HG03139 (cell line): ENCODE results near the gene ISYNA1.

Experiments used
- ATAC-seq: cut with Tn5 transposase; IDR thresholded peaks from one replicate; pipeline ENCODE4 v1.9.1; 2021; ENCODE audit not compliant: unreplicated experiment

ISYNA1 gene

DNA sequence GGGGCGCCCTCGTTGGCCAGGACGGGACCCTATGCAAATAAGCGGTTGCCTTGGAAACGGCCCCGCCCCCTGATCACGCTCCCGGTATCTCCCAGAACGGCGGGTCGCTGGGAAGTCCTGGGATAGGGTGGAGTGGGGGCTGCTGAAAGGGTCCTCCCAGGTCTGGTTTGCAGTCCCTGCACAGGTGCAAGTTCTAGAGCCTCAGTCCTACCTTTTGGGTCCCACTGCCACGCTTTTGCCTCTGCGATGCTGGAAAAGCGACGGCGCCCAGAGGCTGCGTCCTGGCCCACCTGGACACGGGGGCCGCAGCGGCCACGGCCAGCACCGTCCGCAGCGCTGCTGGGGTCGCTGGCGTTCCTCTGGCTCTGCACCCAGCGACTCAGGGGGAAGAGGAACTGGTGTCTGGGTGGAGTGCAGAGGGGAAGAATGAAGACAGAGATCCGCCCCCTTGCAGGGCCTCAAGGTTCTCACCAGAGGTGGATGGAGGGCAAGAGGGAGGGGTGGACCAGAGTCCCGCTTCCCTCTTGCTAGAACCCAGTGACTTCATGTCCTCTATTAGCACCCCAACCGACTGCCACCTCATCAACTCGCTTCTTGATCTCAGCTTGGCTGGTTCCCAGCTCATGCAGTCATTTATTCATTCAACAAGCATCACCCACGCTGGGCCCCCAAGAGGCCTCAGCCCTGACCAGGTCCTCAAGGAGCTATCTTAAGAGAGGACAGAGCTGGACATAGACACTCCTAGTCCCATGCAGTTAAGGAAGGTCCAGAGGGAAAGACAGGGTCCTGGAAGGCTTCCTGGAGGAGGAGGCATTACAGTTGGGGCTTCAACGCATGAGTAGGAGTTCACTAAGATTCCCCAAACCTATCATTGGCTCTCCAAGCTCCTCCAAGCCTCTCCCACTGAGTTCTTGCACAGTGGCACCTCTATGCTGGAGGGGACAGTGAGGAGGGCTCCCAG is 40.4 kb downstream of the ISYNA1 start, which contains the start of gene LRRC25:
LRRC25 (minus strand) TSS at position 381 of the 961 bp plus-strand sequence. CDS start 659 bp downstream, outside the sequence.
- ATAC-seq, result no peak

DNA sequence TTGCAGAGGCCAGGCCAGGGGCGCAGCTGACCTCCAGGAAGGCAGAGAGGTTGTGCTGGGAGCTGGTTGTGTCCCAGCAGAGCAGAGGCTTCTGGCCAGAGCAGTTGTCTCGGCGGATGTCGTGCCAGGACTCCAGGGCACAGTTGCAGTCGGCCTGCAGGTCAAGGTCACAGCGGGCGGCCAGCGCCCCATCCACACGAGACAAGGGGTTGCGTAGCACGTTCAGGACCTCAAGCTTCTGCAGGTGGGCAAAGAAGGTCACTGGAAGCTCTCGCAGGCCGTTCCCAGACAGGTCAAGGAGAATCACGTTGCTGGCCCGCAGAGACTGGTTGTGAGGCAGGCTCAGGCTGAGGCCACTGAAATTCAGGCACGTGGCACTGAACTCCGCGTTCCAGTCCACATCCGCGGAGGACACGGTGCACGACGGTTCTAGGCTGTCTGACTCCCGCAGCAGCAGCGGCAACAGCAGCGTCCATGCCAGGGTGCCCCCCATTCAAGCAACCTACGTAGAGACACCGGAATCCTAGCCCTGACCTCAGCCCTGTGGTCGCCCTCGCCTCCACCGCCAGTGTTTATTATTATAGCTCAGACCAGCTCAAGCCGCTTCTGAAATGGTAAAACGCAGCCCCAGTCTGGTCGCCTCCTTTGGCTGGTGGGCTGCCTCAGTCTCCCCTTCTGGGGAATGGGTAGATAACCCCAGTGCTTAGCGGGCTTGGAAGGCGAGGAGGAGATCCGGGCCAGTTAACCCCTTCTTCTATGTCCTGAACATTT is 41.3 kb downstream of the ISYNA1 start:
- no peak for ATAC-seq

GRCh38 chr19:18393836-18394235 is 44.1 kb downstream of the ISYNA1 start:
- no peak for ATAC-seq

DNA sequence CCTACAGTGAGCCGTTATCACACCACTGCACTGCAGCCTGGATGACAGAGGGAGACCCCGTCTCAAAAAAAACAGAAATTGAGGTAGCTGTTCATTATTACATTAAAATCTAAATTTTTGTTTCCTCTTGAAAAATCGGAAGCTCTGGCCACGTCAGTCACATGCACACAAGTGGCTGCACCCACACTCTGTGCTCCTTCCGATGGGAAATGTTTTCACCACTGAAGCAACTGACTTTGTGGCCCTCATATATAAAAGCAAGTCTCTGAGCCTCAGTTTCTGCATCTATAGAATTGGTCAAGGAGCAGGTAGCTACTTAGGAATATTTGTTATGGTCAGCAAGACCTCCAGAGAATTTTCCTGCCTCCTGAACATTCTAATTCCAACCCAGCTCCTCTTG is 45.0 kb downstream of the ISYNA1 start:
- no peak for ATAC-seq

DNA sequence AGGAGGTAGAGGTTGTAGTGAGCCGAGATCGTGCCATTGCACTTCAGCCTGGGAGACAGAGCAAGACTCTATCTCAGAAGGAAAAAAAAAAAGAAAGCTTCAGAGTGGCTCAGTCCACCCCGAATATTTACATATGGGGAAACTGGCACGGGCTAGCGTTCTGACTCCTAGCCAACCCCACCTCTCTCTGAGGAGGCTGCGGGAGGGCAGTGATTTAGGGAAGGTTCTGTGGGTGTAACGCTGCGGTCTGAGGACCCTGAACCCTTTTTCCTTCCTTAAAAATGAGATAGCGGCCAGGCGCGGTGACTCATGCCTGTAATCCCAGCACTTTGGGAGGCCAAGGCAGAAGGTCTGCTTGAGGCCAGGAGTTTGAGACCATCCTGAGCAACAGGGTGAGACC is 45.5 kb downstream of the ISYNA1 start:
- no peak for ATAC-seq

DNA sequence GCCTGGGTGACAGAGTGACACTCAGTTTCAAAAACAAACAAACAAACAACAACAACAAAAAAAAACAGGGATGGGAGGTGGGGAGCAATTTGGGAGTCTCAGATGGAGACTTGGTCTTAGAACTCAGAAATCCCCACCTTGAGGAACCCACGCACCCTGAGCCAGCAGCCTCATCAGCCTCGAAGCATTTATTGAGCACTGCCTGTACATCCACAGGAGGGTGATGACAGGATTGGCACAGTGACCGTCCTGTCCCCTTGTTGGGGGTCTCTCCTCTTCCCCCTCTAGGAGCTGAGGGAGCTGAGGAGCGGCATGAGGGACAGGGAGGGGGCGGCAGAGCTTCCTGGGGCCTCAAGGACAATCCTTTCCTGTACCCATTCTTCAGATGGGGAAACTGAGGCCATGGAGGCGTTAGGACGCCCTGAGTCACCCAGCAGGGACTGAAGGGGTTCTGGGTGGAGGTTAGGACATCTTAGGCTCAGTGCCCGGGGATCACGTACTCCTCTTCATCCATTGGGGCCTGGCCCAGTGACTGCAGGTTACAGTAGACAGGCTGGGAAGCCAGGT is 46.3 kb downstream of the ISYNA1 start:
- ATAC-seq, result no peak

DNA sequence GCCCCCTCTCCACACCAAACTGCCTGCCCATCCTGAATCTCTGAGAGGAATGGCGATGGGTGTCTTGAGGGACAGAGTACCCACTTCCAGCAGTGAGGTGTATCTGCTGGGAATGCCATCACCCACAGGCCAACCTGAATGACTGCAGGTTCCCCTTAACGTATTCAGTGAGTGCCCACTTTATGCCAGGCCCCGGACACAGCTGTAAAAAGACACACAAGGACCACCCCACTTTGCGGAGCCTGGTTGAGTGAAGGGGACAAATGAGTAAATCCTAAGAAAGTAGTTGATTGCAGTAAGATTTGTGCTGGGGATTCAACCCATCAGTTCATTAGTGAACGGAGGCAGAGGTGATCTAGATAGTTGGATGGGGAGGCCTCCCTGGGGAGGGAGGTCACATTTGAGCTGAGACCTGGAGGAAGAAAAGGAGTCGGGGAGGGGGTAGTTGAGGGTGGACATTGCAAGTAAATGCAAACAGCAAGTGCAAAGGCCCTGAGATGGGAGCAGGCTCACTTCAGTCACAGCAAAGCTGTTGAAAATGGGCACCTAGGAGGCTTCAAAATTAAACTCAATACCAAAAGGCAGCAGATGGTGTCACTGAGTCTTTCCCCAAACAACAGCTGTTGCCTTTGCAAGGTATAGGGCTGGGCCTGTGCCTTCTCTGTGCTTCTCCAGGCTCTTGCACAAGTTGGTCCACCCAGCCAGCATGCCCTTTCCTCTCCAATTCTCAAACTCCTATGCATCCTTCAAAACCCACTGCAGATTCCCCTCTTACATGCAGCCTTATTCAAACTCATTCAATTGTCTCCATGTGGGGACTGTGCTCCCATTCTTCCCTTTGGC is 47.6 kb downstream of the ISYNA1 start:
- ATAC-seq, result no peak

DNA sequence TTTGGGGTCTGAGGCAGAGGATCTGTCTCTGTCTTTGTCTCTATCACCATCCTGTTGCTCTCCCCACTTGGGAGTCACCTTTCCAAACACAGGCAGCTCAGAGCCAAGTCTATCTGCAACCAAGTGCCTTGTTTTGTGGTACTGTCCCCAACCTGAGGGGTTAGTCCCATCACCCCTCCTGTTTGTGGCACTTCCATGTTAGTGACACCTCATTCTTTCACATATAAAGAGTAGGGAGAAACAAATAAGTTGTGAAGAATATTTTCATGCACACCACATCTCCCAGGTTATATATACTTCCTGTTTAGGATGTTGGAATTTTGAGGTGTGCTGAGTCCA is 48.2 kb downstream of the ISYNA1 start:
- no peak for ATAC-seq

DNA sequence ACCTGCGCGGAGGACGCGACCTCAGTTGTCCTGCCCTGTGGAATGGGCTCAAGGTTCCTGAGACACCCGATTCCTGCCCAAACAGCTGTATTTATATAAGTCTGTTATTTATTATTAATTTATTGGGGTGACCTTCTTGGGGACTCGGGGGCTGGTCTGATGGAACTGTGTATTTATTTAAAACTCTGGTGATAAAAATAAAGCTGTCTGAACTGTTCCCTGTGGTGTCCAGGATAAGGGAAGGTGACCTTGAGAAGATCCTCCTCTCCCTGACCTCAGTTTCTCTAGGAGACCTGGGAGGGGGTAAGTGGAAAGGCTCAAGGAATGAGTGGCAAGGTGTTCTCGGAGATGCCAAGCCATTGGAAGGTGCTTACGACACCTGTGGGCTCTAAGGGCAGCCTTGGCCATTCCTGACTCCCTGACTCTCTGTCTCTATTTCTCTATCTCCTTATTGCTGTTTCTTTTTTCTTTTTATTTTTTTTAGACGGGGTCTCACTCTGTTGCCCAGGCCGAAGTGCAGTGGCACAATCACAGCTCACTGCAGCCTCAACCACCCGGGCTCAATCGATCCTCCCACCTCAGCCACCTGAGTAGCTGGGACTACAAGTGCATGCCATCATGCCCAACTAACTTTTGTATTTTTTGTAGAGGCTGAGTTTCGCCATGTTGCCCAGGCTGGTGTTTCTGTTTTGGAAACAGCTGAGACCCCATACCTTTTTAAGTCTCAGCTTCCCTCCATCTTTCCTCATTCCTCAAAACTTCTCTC is 48.8 kb downstream of the ISYNA1 start:
- no peak for ATAC-seq

GRCh38 chr19:18388100-18388959 is 49.6 kb downstream of the ISYNA1 start:
- ATAC-seq, result peak; percentile 65

DNA sequence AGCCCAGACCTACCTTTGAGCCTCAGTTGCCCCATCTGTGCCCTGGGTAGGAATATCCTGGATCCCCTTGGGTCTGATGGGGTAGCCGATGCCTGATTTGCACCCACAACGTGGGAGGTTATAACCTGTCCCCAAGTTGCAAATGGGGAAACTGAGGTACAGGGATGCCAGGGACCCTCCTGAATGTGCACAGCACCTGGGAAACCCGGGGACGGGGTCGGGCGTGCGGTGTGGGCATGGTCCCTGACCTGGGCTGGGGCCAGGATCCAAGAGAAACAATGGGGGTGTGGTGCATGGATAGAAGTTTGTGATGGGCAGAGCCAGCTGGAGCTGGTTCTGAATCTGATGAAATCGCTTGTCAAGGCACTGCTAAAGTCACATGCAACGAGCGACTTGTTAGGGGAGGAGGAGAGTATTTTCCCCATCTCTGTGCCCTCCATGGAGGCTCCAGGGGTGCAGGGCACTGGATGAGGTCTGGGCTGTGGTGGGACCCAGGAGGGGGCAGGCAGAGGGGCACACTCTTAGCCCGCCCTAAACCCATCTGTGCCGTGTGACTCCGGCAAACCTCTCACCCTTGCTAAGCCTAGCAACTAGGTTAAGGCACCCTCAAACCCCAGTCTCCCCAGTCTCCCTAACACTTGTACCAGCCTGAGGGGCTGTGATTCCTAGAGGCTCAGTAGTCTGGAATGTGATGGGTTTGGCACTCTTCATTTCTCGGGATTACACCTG is 51.2 kb downstream of the ISYNA1 start:
- no peak for ATAC-seq

GRCh38 chr19:18385675-18386542 is 52.0 kb downstream of the ISYNA1 start, which contains the start of gene GDF15:
Gene GDF15 (plus strand): TSS chr19:18386158. CDS start chr19:18386190, 32 bp downstream.
- ATAC-seq, result no peak

DNA sequence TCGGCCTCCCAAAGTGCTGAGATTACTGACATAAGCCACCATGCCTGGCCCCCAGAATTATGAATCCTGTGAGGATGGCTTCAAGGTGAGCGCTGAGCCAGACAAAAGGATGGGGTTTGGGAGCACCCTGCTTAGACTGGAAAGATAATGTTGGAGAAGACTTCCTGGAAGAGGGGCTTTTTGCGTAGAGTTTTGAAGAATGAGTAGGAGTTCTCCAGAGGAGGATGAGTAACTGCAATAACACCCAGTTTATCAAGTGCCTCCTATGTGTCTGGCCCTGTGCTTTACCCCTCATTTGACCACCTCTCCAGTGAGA is 52.6 kb downstream of the ISYNA1 start:
- no peak for ATAC-seq

- no peak for ATAC-seq
Measured at GRCh38 chr19:18384775-18385174, 53.2 kb downstream of the ISYNA1 start.
